Neural progenitor cell (in vitro differentiated cells): ENCODE measurements around the gene ARHGAP20.

Experiments
- EZH2 ChIP-seq: fragments of 200-600 bp; sonication (generic); IDR thresholded peaks from 2 replicates; pipeline ENCODE4 v1.6.1; 2017; ENCODE audit warnings: antibody characterized with exemption, mild to moderate bottlenecking, moderate library complexity
- EZH2phosphoT487 ChIP-seq: fragments of 200-600 bp; sonication (generic); IDR thresholded peaks from 2 replicates; pipeline ENCODE4 v1.6.1; 2017; ENCODE audit warnings: antibody characterized with exemption
- TF ChIP-seq, protein P1 (sequence below): fragments of 200-600 bp; sonication (generic); IDR thresholded peaks from 2 replicates; pipeline ENCODE4 v1.5.1; 2017; ENCODE audit warnings: antibody characterized with exemption, mild to moderate bottlenecking

- TF ChIP-seq, protein P1, sequence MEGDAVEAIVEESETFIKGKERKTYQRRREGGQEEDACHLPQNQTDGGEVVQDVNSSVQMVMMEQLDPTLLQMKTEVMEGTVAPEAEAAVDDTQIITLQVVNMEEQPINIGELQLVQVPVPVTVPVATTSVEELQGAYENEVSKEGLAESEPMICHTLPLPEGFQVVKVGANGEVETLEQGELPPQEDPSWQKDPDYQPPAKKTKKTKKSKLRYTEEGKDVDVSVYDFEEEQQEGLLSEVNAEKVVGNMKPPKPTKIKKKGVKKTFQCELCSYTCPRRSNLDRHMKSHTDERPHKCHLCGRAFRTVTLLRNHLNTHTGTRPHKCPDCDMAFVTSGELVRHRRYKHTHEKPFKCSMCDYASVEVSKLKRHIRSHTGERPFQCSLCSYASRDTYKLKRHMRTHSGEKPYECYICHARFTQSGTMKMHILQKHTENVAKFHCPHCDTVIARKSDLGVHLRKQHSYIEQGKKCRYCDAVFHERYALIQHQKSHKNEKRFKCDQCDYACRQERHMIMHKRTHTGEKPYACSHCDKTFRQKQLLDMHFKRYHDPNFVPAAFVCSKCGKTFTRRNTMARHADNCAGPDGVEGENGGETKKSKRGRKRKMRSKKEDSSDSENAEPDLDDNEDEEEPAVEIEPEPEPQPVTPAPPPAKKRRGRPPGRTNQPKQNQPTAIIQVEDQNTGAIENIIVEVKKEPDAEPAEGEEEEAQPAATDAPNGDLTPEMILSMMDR: no peak
- TF ChIP-seq EZH2phosphoT487 (no peak), EZH2 (no peak)
These were observed 40.7 kb upstream of the ARHGAP20 start for GRCh38 chr11:110752890-110753289.
